HCT116 (cell line): ENCODE results near the gene DPYD. TPM values are rescaled to one million over a fixed set of nuclear protein-coding genes. Genes with fewer than 3 reads are reported as not detected.

Experiments
- ATAC-seq: fragments of 200-7000 bp; cut with Tn5 transposase; 2 replicates; pipeline ENCODE4 v1.9.1; 2020; ENCODE audit warnings: mild to moderate bottlenecking, moderate library complexity
- BruUV-seq: library from RNA; stranded (reverse); fragments of 400-500 nt; replicated peaks from 2 replicates; lab custom pipeline; 2021; lab: Mats Ljungman, UMichigan
- CTCF ChIA-PET: fragments of 300-600 bp; sonication (Branson Sonifier 250); formaldehyde crosslinking; loops from one replicate; lab custom pipeline; 2021; ENCODE audit warnings: antibody characterized with exemption; lab: Charles Lee
- POLR2A ChIA-PET: fragments of 300-600, 350-600 bp; sonication (Branson Sonifier 250); formaldehyde crosslinking; loops from one replicate; lab custom pipeline; 2021; ENCODE audit warnings: antibody characterized with exemption; lab: Charles Lee
- RAD21 ChIA-PET, 2 experiments: fragments of 300-600 bp; sonication (Branson Sonifier 250); formaldehyde crosslinking; loops; one replicate each; lab custom pipeline; 2023; ENCODE audit warnings: low total read pairs in 2 of 2; ENCODE audit not compliant: uncharacterized antibody in 2 of 2, unreplicated experiment in 2 of 2, low non-redundant PET in 1 of 2; lab: Charles Lee
- DNase-seq: peaks from one replicate; pipeline ENCODE4 v3.0.0-alpha.2; 2010; ENCODE audit warnings: low read depth, low spot score
- H2AFZ ChIP-seq: fragments of 200-600 bp; shearing (Covaris generic), sonication (generic); 2 replicates; pipeline ENCODE4 v1.6.1; 2017; ENCODE audit warnings: low read depth, mixed run types, mixed read lengths, antibody characterized with exemption, low read length; ENCODE audit not compliant: poor library complexity, severe bottlenecking
- H3K27ac ChIP-seq: 2 replicates; pipeline ENCODE4 v1.5.1; 2012; ENCODE audit warnings: low read depth, low read length
- H3K27me3 ChIP-seq: fragments of 200-600 bp; sonication (generic); 2 replicates; pipeline ENCODE4 v1.6.1; 2016; ENCODE audit warnings: mixed run types, low read length, mixed read lengths; ENCODE audit not compliant: insufficient read depth
- H3K36me3 ChIP-seq, 2 experiments: fragments of 200-500 bp in 1 of 2; fragments of 200-600 bp in 1 of 2; sonication (Bioruptor generic) in 1 of 2; sonication (generic) in 1 of 2; 2 replicates each; pipeline versions ENCODE4 v1.5.1 to v1.6.1; 2014 to 2016; ENCODE audit warnings: low read length in 2 of 2, inconsistent platforms in 1 of 2, mixed read lengths in 1 of 2, mixed run types in 1 of 2; ENCODE audit not compliant: insufficient read depth in 2 of 2, control insufficient read depth in 1 of 2
- H3K4me1 ChIP-seq, 2 experiments: fragments of 200-600 bp in 1 of 2; sonication (generic) in 1 of 2; 2 replicates each; pipeline versions ENCODE4 v1.5.1 to v1.6.1; 2012 to 2017; ENCODE audit warnings: low read length in 2 of 2, inconsistent platforms in 1 of 2, mild to moderate bottlenecking in 1 of 2, mixed read lengths in 1 of 2, mixed run types in 1 of 2, moderate library complexity in 1 of 2; ENCODE audit not compliant: insufficient read depth in 2 of 2, control insufficient read depth in 1 of 2
- H3K4me2 ChIP-seq: fragments of 200-600 bp; sonication (generic); 2 replicates; pipeline ENCODE4 v1.6.1; 2017; ENCODE audit warnings: mixed run types, low read length, mixed read lengths
- H3K4me3 ChIP-seq, 2 experiments: fragments of 200-600 bp in 1 of 2; sonication (generic) in 1 of 2; replicated peaks in 1 of 2; 2 replicates each; pipeline ENCODE4 v1.5.1; 2011 to 2016; ENCODE audit warnings: low read length in 2 of 2, control low read depth in 1 of 2, low read depth in 1 of 2, mild to moderate bottlenecking in 1 of 2, mixed read lengths in 1 of 2, mixed run types in 1 of 2
- H3K79me2 ChIP-seq: fragments of 200-600 bp; sonication (generic); 2 replicates; pipeline ENCODE4 v1.6.1; 2017; ENCODE audit warnings: mild to moderate bottlenecking, mixed run types, low read length, moderate library complexity, mixed read lengths; ENCODE audit not compliant: insufficient read depth
- H3K9ac ChIP-seq: fragments of 200-600 bp; sonication (generic); 2 replicates; pipeline ENCODE4 v1.6.1; 2016; ENCODE audit warnings: low read length, mixed read lengths
- H3K9me2 ChIP-seq: fragments of 200-600 bp; sonication (generic), shearing (Covaris generic); 2 replicates; pipeline ENCODE4 v1.6.1; 2017; ENCODE audit warnings: mixed run types, mild to moderate bottlenecking, moderate library complexity; ENCODE audit not compliant: insufficient read depth
- H3K9me3 ChIP-seq, 2 experiments: fragments of 200-500 bp in 1 of 2; fragments of 200-600 bp in 1 of 2; sonication (Bioruptor generic) in 1 of 2; sonication (generic) in 1 of 2; 2 replicates each; pipeline ENCODE4 v1.6.1; 2014 to 2017; ENCODE audit warnings: low read length in 2 of 2, mixed read lengths in 2 of 2, inconsistent platforms in 1 of 2, low read depth in 1 of 2, mild to moderate bottlenecking in 1 of 2, mixed run types in 1 of 2, moderate library complexity in 1 of 2; ENCODE audit not compliant: control insufficient read depth in 1 of 2, insufficient read depth in 1 of 2
- H4K20me1 ChIP-seq: fragments of 200-600 bp; sonication (generic), shearing (Covaris generic); 2 replicates; pipeline ENCODE4 v1.6.1; 2017; ENCODE audit warnings: mixed run types, mild to moderate bottlenecking, moderate library complexity; ENCODE audit not compliant: insufficient read depth
- CBX3 ChIP-seq: IDR thresholded peaks from 2 replicates; pipeline ENCODE4 v1.6.1; 2012; ENCODE audit warnings: low read depth
- CEBPB ChIP-seq: IDR thresholded peaks from 2 replicates; pipeline ENCODE4 v1.6.1; 2012; ENCODE audit warnings: low read depth
- FOSL1 ChIP-seq: IDR thresholded peaks from 2 replicates; pipeline ENCODE4 v1.6.1; 2012; ENCODE audit warnings: low read depth
- POLR2A ChIP-seq: IDR thresholded peaks from 2 replicates; pipeline ENCODE4 v1.7.0; 2011; ENCODE audit warnings: borderline replicate concordance; ENCODE audit not compliant: insufficient read depth, insufficient read length; ENCODE audit errors: extremely low read depth
- RAD21 ChIP-seq: IDR thresholded peaks from 2 replicates; pipeline ENCODE4 v1.6.1; 2012; ENCODE audit warnings: low read depth, mild to moderate bottlenecking
- SP1 ChIP-seq: IDR thresholded peaks from 2 replicates; pipeline ENCODE4 v1.6.1; 2012; ENCODE audit warnings: low read depth
- TCF7L2 ChIP-seq: IDR thresholded peaks from 2 replicates; pipeline ENCODE4 v1.7.0; 2011; ENCODE audit warnings: borderline replicate concordance, inconsistent platforms; ENCODE audit not compliant: insufficient read depth, insufficient read length; ENCODE audit errors: extremely low read depth
- ZBTB33 ChIP-seq: IDR thresholded peaks from 2 replicates; pipeline ENCODE4 v1.6.1; 2011; ENCODE audit warnings: mild to moderate bottlenecking, low read length, moderate library complexity; ENCODE audit not compliant: insufficient replicate concordance; ENCODE audit errors: extremely low read depth
- ZFX ChIP-seq: fragments of 450-650 bp; IDR thresholded peaks from 2 replicates; pipeline ENCODE4 v1.6.1; 2017
- ZNF274 ChIP-seq: fragments of 200-500 bp; sonication (Bioruptor generic); IDR thresholded peaks from 2 replicates; pipeline ENCODE4 v1.6.1; 2014; ENCODE audit warnings: mild to moderate bottlenecking, low read depth, low read length, inconsistent platforms
- intact Hi-C: fragments of 100-400 bp; cut with micrococcal nuclease; formaldehyde crosslinking; loops from 2 replicates; pipeline ENCODE4 v1.10.0; 2022
- total RNA-seq: library from RNA; stranded (reverse); gene quantifications from one replicate; pipeline ENCODE4 v1.2.1, GENCODE V29; 2021; ENCODE audit not compliant: unreplicated experiment

DPYD gene
- total RNA-seq, 1 experiment from 2014 or later: 1.7 TPM

GRCh38 chr1:97744977-97745376 lies 175.9 kb downstream of the DPYD start:
- Histone ChIP-seq H3K4me2 (no peak overlapping the region), H3K9me2 (no peaks in the 10 kb centered on the region), H3K9ac (no peak overlapping the region), H3K4me3 (no peak overlapping the region), H4K20me1 (no peaks in the 10 kb centered on the region), H2AFZ (no peak overlapping the region), H3K27me3 (no peaks in the 10 kb centered on the region), H3K9me3 (no peaks in the 10 kb centered on the region), H3K27ac (no peak overlapping the region), H3K79me2 (no peaks in the 10 kb centered on the region), H3K4me1 (no peaks in the 10 kb centered on the region), H3K36me3 (no peaks in the 10 kb centered on the region)
- DNase-seq (no peak), ATAC-seq (no peak)
- intact Hi-C loops: no loop called here
- ChIA-PET POLR2A (no interaction called here), RAD21 (no interaction called here), CTCF (no interaction called here)
- TF ChIP-seq FOSL1 (no peak), ZFX (no peak), ZNF274 (no peak), CEBPB (no peak), ZBTB33 (no peak), RAD21 (no peak), SP1 (no peak)
- no TSS peak for BruUV-seq

DNA sequence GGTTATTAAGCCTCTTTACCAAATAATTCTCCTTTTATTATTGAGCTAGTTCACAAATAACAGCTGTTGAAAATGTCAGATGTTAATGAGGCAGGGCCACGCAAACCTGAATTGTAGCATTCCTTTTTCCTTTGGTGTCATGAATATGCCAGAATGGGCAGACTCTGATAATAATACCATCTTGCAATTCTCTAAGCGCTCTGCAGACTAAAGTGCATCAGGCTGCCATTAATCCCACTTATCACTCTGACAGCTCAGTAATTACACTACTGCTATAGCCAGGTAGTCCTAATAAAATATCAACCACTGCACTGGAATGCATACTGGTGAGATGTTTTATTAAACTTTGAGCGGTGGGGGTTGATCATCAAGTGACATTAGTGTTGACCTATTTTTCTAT lies 177.7 kb downstream of the DPYD start:
- no peak for ATAC-seq
- Histone ChIP-seq H4K20me1 (no peaks in the 10 kb centered on the region), H3K27ac (no peak overlapping the region), H3K9ac (no peak overlapping the region), H3K4me1 (no peaks in the 10 kb centered on the region), H3K36me3 (no peaks in the 10 kb centered on the region), H3K27me3 (no peaks in the 10 kb centered on the region), H3K4me3 (no peak overlapping the region), H3K9me2 (no peaks in the 10 kb centered on the region), H2AFZ (no peak overlapping the region), H3K4me2 (no peak overlapping the region), H3K79me2 (no peaks in the 10 kb centered on the region), H3K9me3 (no peaks in the 10 kb centered on the region)
- no TSS peak for BruUV-seq
- ChIA-PET RAD21 (no interaction called here), CTCF (no interaction called here), POLR2A (no interaction called here)
- DNase-seq: no peak
- no peak for TF ChIP-seq FOSL1
- TF ChIP-seq POLR2A: no peak
- no peak for TF ChIP-seq CBX3
- no peak for TF ChIP-seq TCF7L2
- intact Hi-C loops: no loop called here
